ENCODE results near the gene SIN3B.

DNA sequence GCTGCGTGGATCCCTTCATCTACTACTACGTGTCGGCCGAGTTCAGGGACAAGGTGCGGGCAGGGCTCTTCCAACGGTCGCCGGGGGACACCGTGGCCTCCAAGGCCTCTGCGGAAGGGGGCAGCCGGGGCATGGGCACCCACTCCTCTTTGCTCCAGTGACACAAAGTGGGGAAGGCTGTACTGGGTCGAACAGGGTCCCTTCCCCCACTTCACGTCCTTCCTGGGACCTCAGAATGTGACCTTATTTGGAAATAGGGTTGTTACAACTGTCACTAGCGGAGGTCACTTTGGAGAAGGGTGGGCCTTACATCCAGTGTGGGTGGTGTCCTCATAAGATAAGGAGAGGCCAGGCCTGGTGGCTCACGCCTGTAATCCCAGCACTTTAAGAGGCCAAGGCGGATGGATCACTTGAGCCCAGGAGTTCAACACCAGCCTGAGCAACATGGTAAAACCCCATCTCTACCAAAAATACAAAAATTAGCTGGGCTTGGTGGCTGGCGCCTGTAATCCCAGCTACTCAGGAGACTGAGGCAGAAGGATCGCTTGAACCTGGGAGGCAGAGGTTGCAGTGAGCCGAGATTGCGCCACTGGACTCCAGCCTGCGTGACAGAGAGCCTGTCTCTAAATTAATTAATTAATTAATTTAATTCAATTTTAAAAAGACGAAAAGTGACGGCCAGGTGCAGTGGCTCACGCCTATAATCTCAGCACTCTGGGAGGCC, 61.4 kb downstream of the SIN3B start:
- no peak for TF ChIP-seq EZH2phosphoT487 (IDR thresholded peaks at IDR 0.05; ENCODE audit: borderline replicate concordance, low read length)
- TF ChIP-seq, protein P1, sequence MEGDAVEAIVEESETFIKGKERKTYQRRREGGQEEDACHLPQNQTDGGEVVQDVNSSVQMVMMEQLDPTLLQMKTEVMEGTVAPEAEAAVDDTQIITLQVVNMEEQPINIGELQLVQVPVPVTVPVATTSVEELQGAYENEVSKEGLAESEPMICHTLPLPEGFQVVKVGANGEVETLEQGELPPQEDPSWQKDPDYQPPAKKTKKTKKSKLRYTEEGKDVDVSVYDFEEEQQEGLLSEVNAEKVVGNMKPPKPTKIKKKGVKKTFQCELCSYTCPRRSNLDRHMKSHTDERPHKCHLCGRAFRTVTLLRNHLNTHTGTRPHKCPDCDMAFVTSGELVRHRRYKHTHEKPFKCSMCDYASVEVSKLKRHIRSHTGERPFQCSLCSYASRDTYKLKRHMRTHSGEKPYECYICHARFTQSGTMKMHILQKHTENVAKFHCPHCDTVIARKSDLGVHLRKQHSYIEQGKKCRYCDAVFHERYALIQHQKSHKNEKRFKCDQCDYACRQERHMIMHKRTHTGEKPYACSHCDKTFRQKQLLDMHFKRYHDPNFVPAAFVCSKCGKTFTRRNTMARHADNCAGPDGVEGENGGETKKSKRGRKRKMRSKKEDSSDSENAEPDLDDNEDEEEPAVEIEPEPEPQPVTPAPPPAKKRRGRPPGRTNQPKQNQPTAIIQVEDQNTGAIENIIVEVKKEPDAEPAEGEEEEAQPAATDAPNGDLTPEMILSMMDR (IDR thresholded peaks at IDR 0.05; ENCODE audit: low read depth, low read length, poor library complexity, severe bottlenecking) = no peak
